ENCODE results near the gene ANKRD6.
A peak's percentile ranks its signal among the peaks of the same experiment; 100 is the strongest.

Gene ANKRD6

DNA sequence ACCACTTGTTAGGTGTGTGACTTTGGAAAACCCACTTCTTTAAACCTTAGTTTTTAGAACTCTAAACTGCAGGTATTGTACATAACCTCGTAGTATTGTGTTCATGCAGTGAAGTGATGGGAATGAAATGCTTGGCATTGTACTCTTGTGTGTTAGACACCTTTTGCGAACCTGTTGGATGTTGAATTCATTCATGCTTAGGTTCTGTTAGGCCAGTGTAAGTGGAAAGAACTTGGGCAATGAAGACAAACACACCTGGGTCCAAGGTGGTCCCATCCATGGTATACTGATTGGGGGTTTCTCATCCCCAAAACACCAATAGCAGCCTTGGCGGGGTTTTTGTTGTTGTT is 1.2 kb downstream of the ANKRD6 start:
- Mint-ChIP-seq H3K4me1 (ENCODE audit: low read depth) (peaks cover 11% of the 10 kb centered on the region), H3K36me3 (ENCODE audit: low read depth) (no peaks in the 10 kb centered on the region), H3K4me3 (peak overlapping the region; percentile 77), H3K27me3 (peaks cover 9% of the 10 kb centered on the region), H3K9me3 (no peaks in the 10 kb centered on the region), H3K27ac (peak overlapping the region; percentile 41)
- intact Hi-C loops (cut with micrococcal nuclease), result no loop called here

DNA sequence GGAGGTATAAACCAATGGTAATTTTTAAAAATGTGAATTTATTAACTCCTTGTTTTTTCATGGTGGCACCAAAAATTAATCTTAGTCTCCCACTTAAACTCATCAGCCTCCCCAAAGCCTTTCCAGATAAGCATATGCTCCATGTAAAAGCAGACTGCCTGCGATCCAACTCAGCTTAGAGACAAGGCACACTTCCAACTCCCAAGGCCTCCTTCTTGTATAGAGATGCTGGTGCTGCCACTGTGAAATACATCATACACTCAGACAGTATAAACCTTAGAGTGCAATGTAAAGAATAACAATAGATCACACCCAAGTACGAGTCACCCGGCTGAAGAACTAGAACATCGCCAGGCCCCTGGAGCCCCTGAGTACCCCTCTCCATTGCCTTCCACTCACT is 2.0 kb downstream of the ANKRD6 start:
- intact Hi-C loops (cut with micrococcal nuclease), result no loop called here
- peaks cover 11% of the 10 kb centered on the region for H3K4me1 Mint-ChIP-seq (ENCODE audit: low read depth)
- H3K27me3 Mint-ChIP-seq, result peaks cover 9% of the 10 kb centered on the region
- no peak overlapping the region for H3K27ac Mint-ChIP-seq
- no peaks in the 10 kb centered on the region for H3K36me3 Mint-ChIP-seq (ENCODE audit: low read depth)
- H3K9me3 Mint-ChIP-seq, result no peaks in the 10 kb centered on the region
- no peak overlapping the region for H3K4me3 Mint-ChIP-seq

DNA sequence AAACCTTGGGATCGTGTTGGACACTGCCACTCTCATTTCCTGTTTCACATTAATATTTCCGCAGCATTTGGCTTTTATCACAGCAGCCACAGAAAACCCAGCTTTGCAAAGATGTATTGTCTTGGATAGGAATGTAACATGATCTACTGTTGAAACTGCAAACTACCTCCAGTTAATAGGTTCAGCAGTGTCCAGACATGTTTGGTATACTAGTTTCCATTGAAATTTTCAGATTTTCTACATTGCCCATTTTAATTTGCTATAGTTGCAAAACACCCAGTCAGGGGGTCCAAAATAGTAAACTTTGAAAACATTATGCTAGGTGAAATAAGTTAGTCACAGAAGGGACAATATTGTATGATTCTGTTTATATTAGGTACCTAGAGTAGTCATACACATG is 3.3 kb downstream of the ANKRD6 start:
- Mint-ChIP-seq H3K9me3 (no peaks in the 10 kb centered on the region), H3K27me3 (peaks cover 9% of the 10 kb centered on the region), H3K4me1 (ENCODE audit: low read depth) (peaks cover 11% of the 10 kb centered on the region), H3K36me3 (ENCODE audit: low read depth) (no peaks in the 10 kb centered on the region), H3K27ac (no peak overlapping the region), H3K4me3 (no peak overlapping the region)
- intact Hi-C loops (cut with micrococcal nuclease), result no loop called here

DNA sequence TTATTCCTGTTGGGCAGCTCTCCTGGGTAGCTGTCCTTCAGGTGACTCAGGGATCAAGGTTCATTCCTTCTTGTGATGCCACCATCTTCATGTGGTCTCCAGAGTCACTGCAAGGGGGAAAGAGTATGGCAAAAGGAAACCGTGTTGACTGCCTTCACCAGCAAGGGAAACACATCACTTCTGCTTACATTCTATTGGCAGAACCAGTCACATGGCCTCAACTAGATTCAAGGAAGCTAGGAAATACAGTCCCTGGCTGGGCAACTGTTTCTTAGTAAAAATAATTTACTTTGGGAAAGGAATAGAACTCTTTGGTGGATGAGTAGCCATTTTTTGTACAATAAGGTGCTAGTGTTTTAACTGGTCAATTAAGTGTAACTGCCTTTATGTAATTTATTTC is 5.3 kb downstream of the ANKRD6 start:
- H3K4me3 Mint-ChIP-seq, result no peak overlapping the region
- H3K4me1 Mint-ChIP-seq (ENCODE audit: low read depth), result peaks cover 6% of the 10 kb centered on the region
- H3K9me3 Mint-ChIP-seq, result no peaks in the 10 kb centered on the region
- peaks cover 9% of the 10 kb centered on the region for H3K27me3 Mint-ChIP-seq
- intact Hi-C loops (cut with micrococcal nuclease), result no loop called here
- H3K36me3 Mint-ChIP-seq (ENCODE audit: low read depth), result no peaks in the 10 kb centered on the region
- H3K27ac Mint-ChIP-seq, result no peak overlapping the region

DNA sequence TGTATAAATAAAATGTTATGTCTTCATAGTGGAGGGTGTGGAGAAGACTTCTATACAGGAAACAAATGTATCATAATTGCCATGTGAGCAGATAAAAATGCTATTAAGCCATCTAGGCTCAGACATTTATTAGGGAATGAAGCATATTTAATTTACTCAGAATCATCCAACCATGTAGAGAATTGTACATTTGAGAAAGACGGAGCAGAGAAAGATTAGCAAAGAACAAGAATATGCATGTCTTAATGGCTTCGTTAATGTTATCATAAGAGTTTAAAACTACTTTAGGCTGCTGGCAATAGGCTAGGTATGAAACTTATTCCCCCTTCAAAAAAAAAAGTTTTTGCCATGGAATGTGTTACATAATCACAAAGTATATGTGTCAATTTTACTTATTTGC is 6.1 kb downstream of the ANKRD6 start:
- Mint-ChIP-seq H3K27ac (no peak overlapping the region), H3K36me3 (ENCODE audit: low read depth) (no peaks in the 10 kb centered on the region), H3K4me1 (ENCODE audit: low read depth) (peaks cover 1% of the 10 kb centered on the region), H3K4me3 (no peak overlapping the region), H3K9me3 (no peaks in the 10 kb centered on the region), H3K27me3 (peaks cover 4% of the 10 kb centered on the region)
- intact Hi-C loops (cut with micrococcal nuclease), result no loop called here

DNA sequence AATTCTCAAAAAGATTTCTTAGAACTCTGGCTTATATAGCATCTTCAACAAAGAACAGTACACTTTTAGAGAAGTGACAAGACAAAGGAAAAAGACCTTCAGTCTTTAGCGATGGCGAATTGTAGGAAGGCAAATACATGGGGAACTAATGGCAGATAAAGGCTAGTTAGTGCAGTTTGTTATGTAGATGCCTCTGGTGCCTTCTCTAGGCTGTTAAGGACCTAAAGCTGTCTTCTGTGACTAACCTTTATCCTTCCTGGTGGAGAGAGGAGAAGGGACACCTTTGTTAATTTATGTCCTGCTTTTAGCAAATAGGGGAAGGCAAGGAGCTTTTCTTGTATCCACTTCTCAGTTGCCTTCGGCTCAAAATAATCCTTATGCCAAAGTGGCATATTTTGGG is 7.2 kb downstream of the ANKRD6 start:
- Mint-ChIP-seq H3K9me3 (no peaks in the 10 kb centered on the region), H3K36me3 (ENCODE audit: low read depth) (no peaks in the 10 kb centered on the region), H3K27me3 (no peaks in the 10 kb centered on the region), H3K4me1 (ENCODE audit: low read depth) (no peaks in the 10 kb centered on the region), H3K4me3 (no peak overlapping the region), H3K27ac (no peak overlapping the region)
- intact Hi-C loops (cut with micrococcal nuclease), result no loop called here

DNA sequence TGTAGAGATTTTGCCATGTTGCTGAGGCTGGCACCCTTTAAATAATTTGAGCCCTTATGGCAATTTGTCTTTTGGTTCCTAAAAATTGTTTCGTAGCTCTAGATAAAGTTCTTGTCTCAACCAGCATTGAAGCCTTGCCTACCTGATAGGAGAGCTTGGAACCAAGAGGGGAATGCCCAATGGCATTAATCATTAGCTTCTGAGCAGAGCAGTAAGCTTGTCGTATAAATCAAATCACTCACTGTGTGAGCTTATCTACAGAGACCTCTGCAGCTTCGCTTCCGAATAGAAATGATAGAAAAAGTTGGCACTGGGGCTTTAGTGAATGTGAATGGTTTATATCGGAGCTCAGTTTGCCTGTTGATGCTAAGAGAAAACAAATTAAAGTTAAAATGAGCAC is 10.7 kb downstream of the ANKRD6 start:
- intact Hi-C loops (cut with micrococcal nuclease), result no loop called here
- H3K36me3 Mint-ChIP-seq (ENCODE audit: low read depth), result no peaks in the 10 kb centered on the region
- no peaks in the 10 kb centered on the region for H3K9me3 Mint-ChIP-seq
- no peaks in the 10 kb centered on the region for H3K4me1 Mint-ChIP-seq (ENCODE audit: low read depth)
- no peak overlapping the region for H3K4me3 Mint-ChIP-seq
- H3K27me3 Mint-ChIP-seq, result no peaks in the 10 kb centered on the region
- H3K27ac Mint-ChIP-seq, result no peak overlapping the region

DNA sequence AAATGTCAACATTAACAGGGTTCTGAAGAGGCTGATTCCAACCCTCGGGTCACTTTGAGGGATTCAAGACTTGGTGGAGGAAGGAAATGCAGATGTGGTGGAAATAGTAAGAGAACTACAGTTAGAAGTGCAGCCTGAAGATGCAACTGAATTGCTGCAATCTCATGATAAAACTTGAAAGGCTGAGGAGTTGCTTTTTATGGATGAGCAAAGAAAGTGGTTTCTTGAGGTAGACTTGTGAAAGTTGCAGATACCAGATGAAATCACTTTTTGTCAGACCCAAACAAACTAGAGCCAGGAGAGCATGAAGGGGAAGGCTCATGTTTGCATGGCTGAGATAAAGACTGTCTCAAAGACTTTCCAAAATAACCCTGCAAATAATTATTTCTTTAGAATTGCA is 16.2 kb downstream of the ANKRD6 start:
- peaks cover 5% of the 10 kb centered on the region for H3K4me1 Mint-ChIP-seq (ENCODE audit: low read depth)
- no peak overlapping the region for H3K4me3 Mint-ChIP-seq
- no peak overlapping the region for H3K27ac Mint-ChIP-seq
- intact Hi-C loops (cut with micrococcal nuclease), result no loop called here
- no peaks in the 10 kb centered on the region for H3K27me3 Mint-ChIP-seq
- no peaks in the 10 kb centered on the region for H3K36me3 Mint-ChIP-seq (ENCODE audit: low read depth)
- H3K9me3 Mint-ChIP-seq, result no peaks in the 10 kb centered on the region

DNA sequence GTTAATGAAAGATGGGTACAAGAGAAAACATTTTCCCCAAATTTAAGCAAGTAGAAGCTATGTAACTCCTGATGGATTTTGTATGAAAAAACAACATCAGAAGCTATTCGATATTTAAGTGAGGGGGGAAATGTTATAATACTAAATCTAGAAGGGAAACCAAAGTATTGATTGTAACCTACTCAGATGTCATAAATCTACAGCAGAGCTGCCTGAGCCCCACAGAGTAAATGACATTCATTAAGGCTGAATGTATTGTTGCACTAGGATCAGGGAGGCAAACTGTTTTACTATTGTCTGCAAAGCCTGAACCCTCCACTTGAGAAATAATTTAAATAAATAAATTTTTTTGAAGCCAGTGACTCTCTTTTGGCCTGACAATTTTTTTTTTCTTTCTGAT is 19.3 kb downstream of the ANKRD6 start:
- Mint-ChIP-seq H3K4me1 (ENCODE audit: low read depth) (peaks cover 5% of the 10 kb centered on the region), H3K4me3 (no peak overlapping the region), H3K27me3 (no peaks in the 10 kb centered on the region), H3K36me3 (ENCODE audit: low read depth) (no peaks in the 10 kb centered on the region), H3K27ac (no peak overlapping the region), H3K9me3 (no peaks in the 10 kb centered on the region)
- intact Hi-C loops (cut with micrococcal nuclease), result no loop called here

DNA sequence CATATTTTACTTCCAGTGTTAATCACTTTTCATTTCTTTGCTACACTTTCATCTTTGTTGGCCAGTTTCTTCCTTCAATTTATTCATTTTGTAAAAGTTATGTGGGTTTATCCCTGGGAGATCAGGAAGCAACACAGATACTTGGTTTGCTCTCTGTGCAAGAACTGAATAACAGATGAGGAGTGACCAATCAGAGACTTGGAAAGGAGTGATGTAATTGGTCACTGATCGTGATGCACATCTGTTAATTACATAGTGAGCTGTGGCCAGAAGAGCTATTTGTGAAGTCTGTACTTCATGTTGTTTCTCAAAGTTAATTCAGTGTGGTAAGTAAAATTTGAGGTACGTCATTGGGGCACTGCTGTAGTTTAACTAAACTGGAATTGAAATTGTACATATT is 21.3 kb downstream of the ANKRD6 start:
- no peak overlapping the region for H3K27ac Mint-ChIP-seq
- H3K27me3 Mint-ChIP-seq, result no peaks in the 10 kb centered on the region
- no peaks in the 10 kb centered on the region for H3K4me1 Mint-ChIP-seq (ENCODE audit: low read depth)
- no peak overlapping the region for H3K4me3 Mint-ChIP-seq
- no peaks in the 10 kb centered on the region for H3K9me3 Mint-ChIP-seq
- no peaks in the 10 kb centered on the region for H3K36me3 Mint-ChIP-seq (ENCODE audit: low read depth)
- intact Hi-C loops (cut with micrococcal nuclease), result no loop called here

DNA sequence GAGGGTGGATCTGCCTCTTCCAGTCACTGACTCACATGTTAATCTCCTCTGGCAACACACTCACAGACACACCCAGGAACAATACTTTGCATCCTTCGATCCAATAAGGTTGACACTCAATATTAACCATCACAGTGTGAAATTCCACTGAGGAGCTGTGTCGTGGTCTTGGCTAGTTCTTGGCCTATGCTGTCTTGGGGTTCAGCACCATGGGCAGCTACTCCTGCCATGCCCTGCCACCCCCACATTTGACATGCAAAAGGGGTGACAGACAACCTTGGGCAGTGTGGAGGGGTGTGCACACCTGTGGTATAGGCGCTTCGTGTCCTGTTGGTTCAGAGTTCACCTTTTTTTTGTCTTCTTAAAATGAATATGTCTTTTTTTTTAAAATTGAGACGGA is 25.8 kb downstream of the ANKRD6 start:
- no peak overlapping the region for H3K4me3 Mint-ChIP-seq

DNA sequence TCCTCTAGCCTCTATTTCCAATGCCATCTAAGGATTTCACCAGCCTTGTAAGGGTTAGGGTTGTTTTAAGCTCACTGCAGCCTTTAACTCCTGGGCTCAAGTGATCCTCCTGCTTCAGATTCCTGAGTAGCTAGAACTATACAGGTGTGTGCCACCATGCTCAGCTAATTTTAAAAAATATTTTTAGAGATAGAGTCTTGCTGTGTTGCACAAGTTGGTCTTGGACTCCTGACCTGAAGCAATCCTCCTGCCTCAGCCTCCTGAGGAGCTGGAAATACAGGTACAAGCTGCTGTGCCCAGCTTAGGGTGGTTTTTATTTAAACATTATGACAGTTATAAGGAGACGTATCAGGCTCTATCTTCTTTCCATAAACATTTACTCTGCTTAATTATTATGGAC is 26.5 kb downstream of the ANKRD6 start:
- Mint-ChIP-seq H3K4me3 (no peak overlapping the region), H3K27ac (no peak overlapping the region), H3K27me3 (no peaks in the 10 kb centered on the region), H3K36me3 (ENCODE audit: low read depth) (no peaks in the 10 kb centered on the region), H3K9me3 (no peaks in the 10 kb centered on the region), H3K4me1 (ENCODE audit: low read depth) (no peaks in the 10 kb centered on the region)
- intact Hi-C loops (cut with micrococcal nuclease), result no loop called here

More for the DNA sequence above, 25.8 kb downstream of the ANKRD6 start:
- Mint-ChIP-seq H3K27me3 (no peaks in the 10 kb centered on the region), H3K9me3 (no peaks in the 10 kb centered on the region), H3K4me1 (ENCODE audit: low read depth) (no peaks in the 10 kb centered on the region), H3K36me3 (ENCODE audit: low read depth) (no peaks in the 10 kb centered on the region), H3K27ac (no peak overlapping the region)
- intact Hi-C loops (cut with micrococcal nuclease), result no loop called here

DNA sequence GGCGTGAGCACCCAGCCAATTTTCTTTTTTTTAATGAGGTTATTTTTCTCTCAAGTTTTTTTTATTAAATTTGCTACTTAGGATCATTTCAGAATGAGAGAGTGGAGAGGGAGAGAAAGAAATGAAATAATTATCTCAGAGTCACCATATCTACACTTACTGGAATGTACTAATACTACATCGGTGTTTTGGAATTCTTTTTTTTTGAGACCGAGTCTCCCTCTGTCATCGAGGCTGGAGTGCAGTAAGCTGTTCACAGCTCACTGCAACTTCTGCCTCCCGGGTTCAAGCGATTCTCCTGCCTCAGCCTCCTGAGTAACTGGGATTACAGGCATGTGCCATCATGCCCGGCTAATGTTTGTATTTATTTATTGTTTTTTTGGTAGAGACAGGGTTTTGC is 27.8 kb downstream of the ANKRD6 start:
- no peaks in the 10 kb centered on the region for H3K27me3 Mint-ChIP-seq
- no peaks in the 10 kb centered on the region for H3K9me3 Mint-ChIP-seq
- H3K27ac Mint-ChIP-seq, result no peak overlapping the region
- intact Hi-C loops (cut with micrococcal nuclease), result no loop called here
- no peaks in the 10 kb centered on the region for H3K36me3 Mint-ChIP-seq (ENCODE audit: low read depth)
- no peaks in the 10 kb centered on the region for H3K4me1 Mint-ChIP-seq (ENCODE audit: low read depth)
- no peak overlapping the region for H3K4me3 Mint-ChIP-seq

DNA sequence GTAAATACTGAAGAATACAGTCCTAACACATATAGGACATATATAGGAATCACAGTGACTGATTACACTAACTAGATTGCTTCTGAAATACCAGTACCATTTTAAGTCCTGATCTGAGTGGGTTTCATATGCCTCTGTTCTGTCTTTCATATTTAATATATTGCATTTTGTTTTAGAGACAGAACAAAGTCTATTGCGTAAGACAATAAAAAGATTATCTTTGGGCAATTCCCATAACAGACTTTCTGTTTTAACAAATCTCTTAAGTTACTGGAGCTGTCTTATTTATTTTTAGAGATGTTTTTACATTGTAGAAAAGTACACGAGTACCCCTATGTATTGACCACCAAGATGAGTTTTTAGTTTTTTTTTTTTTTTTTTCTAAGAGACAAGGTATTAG is 29.6 kb downstream of the ANKRD6 start:
- Mint-ChIP-seq H3K27ac (no peak overlapping the region), H3K36me3 (ENCODE audit: low read depth) (no peaks in the 10 kb centered on the region), H3K27me3 (no peaks in the 10 kb centered on the region), H3K4me3 (no peak overlapping the region), H3K9me3 (no peaks in the 10 kb centered on the region), H3K4me1 (ENCODE audit: low read depth) (no peaks in the 10 kb centered on the region)
- intact Hi-C loops (cut with micrococcal nuclease), result no loop called here

DNA sequence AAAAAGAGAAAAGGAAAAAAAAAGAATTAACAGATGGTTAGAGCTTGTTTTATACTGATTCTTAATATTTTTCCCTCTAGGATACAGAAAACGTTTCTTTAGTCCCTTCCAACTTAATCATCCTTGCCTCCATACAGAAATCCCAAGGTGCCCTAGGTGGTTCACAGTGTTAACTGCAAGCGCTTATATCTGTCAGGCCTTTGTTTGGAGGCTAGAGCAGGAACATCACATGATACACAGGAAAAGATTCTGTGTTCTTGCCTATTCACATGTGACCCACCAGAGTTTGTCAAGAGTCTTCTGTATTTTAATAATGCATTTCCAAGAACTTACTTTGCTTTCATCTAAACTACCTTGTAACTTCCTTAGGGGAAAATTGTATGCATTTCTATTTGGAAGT is 31.3 kb downstream of the ANKRD6 start:
- no peaks in the 10 kb centered on the region for H3K9me3 Mint-ChIP-seq
- intact Hi-C loops (cut with micrococcal nuclease), result no loop called here
- H3K27me3 Mint-ChIP-seq, result no peaks in the 10 kb centered on the region
- H3K27ac Mint-ChIP-seq, result no peak overlapping the region
- no peaks in the 10 kb centered on the region for H3K36me3 Mint-ChIP-seq (ENCODE audit: low read depth)
- H3K4me3 Mint-ChIP-seq, result no peak overlapping the region
- no peaks in the 10 kb centered on the region for H3K4me1 Mint-ChIP-seq (ENCODE audit: low read depth)

DNA sequence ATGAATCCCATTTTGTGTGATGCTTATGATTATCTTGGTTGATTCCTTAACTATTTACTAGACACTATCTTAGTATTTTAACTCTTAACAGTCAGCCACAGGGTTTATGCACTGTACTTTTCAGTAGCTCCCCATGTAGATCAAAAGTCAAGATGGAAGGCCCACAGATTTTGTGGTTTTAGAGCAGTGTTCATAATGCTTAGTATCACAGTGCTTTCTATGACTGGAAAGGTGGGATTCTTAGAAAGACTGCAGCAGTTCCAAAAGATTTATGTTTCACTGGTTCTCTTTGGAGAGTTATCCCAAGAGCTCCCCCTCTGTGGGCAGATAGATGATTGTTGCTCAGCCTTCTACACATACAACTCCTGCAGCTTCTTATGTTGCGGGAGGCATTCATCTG is 34.5 kb downstream of the ANKRD6 start:
- intact Hi-C loops (cut with micrococcal nuclease), result no loop called here
- no peaks in the 10 kb centered on the region for H3K9me3 Mint-ChIP-seq
- H3K4me3 Mint-ChIP-seq, result no peak overlapping the region
- no peaks in the 10 kb centered on the region for H3K4me1 Mint-ChIP-seq (ENCODE audit: low read depth)
- H3K27ac Mint-ChIP-seq, result no peak overlapping the region
- no peaks in the 10 kb centered on the region for H3K36me3 Mint-ChIP-seq (ENCODE audit: low read depth)
- no peaks in the 10 kb centered on the region for H3K27me3 Mint-ChIP-seq
